HG03139 (cell line): ENCODE measurements around the gene MYH6.

Source experiments
- ATAC-seq: cut with Tn5 transposase; IDR thresholded peaks from one replicate; pipeline ENCODE4 v1.9.1; 2021; ENCODE audit not compliant: unreplicated experiment

The MYH6 gene

GRCh38 chr14:23339506-23340268, 68.4 kb downstream of the MYH6 start:
- no peak for ATAC-seq

- ATAC-seq, result no peak
Observed at GRCh38 chr14:23335623-23336022, 72.5 kb downstream of the MYH6 start.
